Progenitor cell of endocrine pancreas (in vitro differentiated cells): ENCODE results near the gene PRR23E. TPM values are rescaled to one million over a fixed set of nuclear protein-coding genes. Genes with fewer than 3 reads are reported as not detected.

ENCODE experiments used
- DNase-seq: peaks from one replicate; pipeline ENCODE4 v3.0.0; 2021; ENCODE audit warnings: low spot score; ENCODE audit not compliant: unreplicated experiment
- H3K27ac Mint-ChIP-seq: 2 replicates; pipeline ENCODE4 v1.8.0; 2021; ENCODE audit warnings: mild to moderate bottlenecking, moderate library complexity, mixed read lengths
- H3K27me3 Mint-ChIP-seq: 2 replicates; pipeline ENCODE4 v1.8.0; 2021; ENCODE audit warnings: mixed read lengths
- H3K36me3 Mint-ChIP-seq: 2 replicates; pipeline ENCODE4 v1.8.0; 2022; ENCODE audit warnings: mixed read lengths; ENCODE audit not compliant: insufficient read depth
- H3K4me1 Mint-ChIP-seq: 2 replicates; pipeline ENCODE4 v1.8.0; 2021; ENCODE audit warnings: low read depth, mixed read lengths
- H3K4me3 Mint-ChIP-seq: 2 replicates; pipeline ENCODE4 v1.8.0; 2021; ENCODE audit warnings: low read depth, mild to moderate bottlenecking, moderate library complexity, mixed read lengths
- H3K9me3 Mint-ChIP-seq: 2 replicates; pipeline ENCODE4 v1.8.0; 2021; ENCODE audit warnings: low read depth, mixed read lengths
- total RNA-seq: library from RNA; stranded (reverse); gene quantifications from 2 replicates; pipeline ENCODE4 v1.2.1, GENCODE V29; 2021
- TF ChIP-seq, protein P1 (sequence below): fragments of 200-600 bp; sonication (generic); IDR thresholded peaks from one replicate; pipeline ENCODE4 v1.5.0; 2021; ENCODE audit warnings: antibody characterized with exemption, mild to moderate bottlenecking; ENCODE audit not compliant: unreplicated experiment

The PRR23E gene
- total RNA-seq, 1 donor from 2014 or later = not detected

DNA sequence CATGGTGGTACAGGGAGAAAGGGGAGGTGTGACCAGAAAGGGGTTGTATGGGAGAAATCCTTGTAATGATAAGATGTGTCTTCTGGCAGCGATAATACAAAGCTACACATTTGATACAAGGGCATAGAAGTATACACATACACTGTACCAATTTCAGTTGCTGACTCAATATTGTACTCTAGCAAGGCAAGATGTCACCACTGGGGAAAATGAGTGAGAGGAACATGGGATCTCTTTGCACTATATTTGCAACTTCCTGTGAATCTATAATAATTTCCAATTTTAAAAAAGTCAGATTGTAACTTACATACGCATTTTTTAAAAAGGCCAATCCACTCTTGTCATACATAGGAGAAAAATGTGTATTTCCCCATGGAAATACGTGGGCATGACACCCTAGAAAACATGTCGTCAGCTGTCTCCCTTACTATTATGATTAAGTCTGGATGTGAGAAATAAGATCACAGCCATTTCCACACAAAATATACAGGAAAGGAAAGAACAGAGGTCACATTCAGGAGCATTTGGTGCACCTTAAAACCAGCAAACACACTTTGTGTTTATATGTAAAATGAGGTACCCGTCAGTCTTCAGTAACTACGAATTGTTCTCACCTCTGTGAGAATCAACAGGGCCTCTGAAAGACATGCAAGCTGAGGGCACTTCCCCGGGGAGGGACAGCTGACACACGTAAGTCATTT is 22.9 kb downstream of the PRR23E start:
- H3K27ac Mint-ChIP-seq = no peak overlapping the region
- H3K4me1 Mint-ChIP-seq = no peaks in the 10 kb centered on the region
- H3K36me3 Mint-ChIP-seq = no peaks in the 10 kb centered on the region
- H3K4me3 Mint-ChIP-seq = no peak overlapping the region
- H3K27me3 Mint-ChIP-seq = peaks cover 26% of the 10 kb centered on the region
- no peaks in the 10 kb centered on the region for H3K9me3 Mint-ChIP-seq
- TF ChIP-seq, protein P1, sequence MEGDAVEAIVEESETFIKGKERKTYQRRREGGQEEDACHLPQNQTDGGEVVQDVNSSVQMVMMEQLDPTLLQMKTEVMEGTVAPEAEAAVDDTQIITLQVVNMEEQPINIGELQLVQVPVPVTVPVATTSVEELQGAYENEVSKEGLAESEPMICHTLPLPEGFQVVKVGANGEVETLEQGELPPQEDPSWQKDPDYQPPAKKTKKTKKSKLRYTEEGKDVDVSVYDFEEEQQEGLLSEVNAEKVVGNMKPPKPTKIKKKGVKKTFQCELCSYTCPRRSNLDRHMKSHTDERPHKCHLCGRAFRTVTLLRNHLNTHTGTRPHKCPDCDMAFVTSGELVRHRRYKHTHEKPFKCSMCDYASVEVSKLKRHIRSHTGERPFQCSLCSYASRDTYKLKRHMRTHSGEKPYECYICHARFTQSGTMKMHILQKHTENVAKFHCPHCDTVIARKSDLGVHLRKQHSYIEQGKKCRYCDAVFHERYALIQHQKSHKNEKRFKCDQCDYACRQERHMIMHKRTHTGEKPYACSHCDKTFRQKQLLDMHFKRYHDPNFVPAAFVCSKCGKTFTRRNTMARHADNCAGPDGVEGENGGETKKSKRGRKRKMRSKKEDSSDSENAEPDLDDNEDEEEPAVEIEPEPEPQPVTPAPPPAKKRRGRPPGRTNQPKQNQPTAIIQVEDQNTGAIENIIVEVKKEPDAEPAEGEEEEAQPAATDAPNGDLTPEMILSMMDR = no peak
- no peak for DNase-seq

DNA sequence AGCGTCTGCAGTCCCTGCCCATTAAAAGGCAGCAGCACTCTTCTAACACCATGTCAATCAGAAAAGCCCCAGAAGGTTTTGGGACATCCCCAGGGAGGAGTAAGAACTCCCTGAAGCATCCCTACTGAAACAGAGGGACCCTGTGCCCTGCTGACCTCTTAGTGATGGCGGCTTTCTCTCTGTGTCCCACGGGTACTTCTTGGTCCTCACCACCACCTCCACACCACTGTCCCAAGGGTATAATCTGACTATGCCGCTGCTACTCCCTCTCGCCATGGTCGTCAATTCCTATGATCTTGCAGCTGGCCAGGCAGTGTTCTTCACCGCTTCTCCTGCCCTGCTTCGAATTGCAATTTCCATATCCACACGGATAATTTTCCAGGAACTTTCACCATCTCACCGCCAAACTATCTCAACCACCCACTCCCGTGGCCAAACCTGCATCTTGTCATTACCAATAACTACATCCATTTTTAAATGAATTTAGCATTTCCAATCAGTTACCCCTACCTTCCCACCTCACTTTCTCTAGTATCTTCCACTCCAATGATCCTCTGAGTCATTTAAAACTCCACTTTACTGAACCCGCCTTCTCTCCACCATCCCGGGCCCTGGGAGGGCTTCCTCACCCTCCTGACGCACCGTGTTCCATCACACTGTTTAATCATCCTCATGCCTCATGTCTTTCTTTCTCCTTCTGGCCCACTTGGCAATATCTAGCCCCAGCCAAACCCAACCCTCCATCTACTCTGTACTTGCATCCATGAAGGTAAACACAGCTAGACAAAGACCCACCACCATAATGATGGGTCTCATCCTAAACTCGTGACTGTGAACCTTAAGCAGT is 23.7 kb downstream of the PRR23E start:
- Mint-ChIP-seq H3K9me3 (no peaks in the 10 kb centered on the region), H3K4me3 (no peak overlapping the region), H3K4me1 (no peaks in the 10 kb centered on the region), H3K36me3 (no peaks in the 10 kb centered on the region), H3K27ac (no peak overlapping the region), H3K27me3 (peaks cover 25% of the 10 kb centered on the region)
- TF ChIP-seq, protein P1 = no peak
- DNase-seq = no peak

DNA sequence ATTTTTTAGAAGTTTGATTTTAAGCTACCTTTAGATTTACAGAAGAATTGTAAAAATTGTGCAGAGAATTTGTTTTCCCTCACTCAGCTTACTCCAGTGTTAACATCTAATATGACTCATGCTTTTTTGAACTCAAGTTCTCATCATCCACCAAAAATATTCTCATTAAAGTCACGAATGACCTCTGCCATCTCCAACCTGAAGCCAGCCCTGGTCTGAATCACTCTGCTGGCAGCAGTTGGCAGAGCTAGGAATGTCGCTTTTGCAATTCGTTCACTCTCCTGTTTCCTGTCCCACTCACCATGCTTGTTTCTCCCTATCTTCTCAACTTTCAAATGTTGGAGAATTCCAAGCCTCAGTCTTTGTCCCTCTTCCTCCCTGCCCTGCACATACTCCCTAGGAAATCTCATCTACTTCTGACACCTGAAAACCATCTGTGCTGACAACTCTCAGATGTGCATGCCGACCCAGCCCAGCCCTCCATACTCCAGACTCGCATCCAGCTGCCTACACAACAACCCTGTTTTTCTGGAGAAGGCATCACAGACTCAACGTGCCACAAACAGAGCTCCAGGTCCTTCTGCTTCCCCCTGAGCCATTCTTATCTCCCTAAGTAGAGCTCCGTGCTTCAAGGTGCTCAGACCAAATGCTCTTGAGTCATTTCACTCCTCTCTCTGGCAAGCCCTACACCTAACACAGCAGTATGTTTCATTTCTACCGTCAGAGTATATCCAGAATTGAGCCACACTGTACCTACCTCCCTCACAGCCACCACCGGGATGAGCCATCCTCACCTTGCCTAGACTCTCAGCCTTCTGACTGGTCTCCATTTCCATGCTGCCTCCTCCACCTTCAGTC is 24.9 kb downstream of the PRR23E start:
- no peak for DNase-seq
- no peaks in the 10 kb centered on the region for H3K4me1 Mint-ChIP-seq
- H3K9me3 Mint-ChIP-seq = no peaks in the 10 kb centered on the region
- peaks cover 17% of the 10 kb centered on the region for H3K27me3 Mint-ChIP-seq
- H3K27ac Mint-ChIP-seq = no peak overlapping the region
- TF ChIP-seq, protein P1 = no peak
- H3K36me3 Mint-ChIP-seq = no peaks in the 10 kb centered on the region
- no peak overlapping the region for H3K4me3 Mint-ChIP-seq

DNA sequence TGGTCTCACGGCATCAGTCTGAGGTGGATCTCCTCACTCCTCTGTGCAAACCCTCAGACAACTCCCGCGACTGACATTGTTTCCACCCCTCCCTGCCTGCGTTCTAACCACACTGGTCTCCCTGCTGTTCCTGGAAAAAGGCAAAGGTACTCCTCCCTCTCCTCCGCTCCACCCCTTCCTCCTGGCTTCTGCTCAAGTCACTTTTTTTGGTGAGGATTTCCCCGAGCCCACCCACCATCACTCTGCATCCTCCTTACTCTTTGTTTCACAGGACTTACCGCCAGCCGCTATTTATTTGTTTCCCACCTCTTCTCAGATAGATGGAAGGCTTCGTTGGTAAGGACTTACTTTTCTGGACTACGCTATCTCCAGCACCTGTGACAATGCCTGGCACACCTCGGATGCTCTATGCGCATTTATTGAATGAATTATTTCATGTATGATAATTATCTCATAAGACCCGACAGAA is 25.6 kb downstream of the PRR23E start:
- Mint-ChIP-seq H3K27me3 (peaks cover 13% of the 10 kb centered on the region), H3K4me1 (no peaks in the 10 kb centered on the region), H3K36me3 (no peaks in the 10 kb centered on the region), H3K27ac (no peak overlapping the region), H3K4me3 (no peak overlapping the region), H3K9me3 (no peaks in the 10 kb centered on the region)
- TF ChIP-seq, protein P1 = no peak
- no peak for DNase-seq

DNA sequence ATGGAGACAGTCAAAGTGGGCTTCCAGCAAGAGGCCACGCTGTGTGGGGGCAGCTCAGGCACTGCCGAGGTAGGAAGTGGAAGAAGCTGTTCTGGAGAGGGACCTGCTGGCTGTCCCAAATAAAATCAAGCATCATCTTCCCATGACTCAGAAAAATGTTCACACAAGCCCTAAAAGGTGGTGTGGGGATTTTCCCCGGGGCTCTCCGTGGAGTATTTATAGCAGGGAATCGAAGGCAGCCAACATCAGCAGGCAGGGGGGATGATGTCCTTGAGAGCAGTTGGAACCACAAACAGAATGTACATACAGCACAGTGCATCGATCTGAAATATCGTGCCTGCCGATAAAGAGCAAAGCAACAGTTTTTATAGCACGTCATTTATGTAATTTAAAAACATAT is 27.6 kb downstream of the PRR23E start:
- peaks cover 11% of the 10 kb centered on the region for H3K27me3 Mint-ChIP-seq
- TF ChIP-seq, protein P1 = no peak
- peaks cover 3% of the 10 kb centered on the region for H3K9me3 Mint-ChIP-seq
- no peak for DNase-seq
- no peaks in the 10 kb centered on the region for H3K36me3 Mint-ChIP-seq
- H3K4me1 Mint-ChIP-seq = no peaks in the 10 kb centered on the region
- H3K4me3 Mint-ChIP-seq = no peak overlapping the region
- H3K27ac Mint-ChIP-seq = no peak overlapping the region
